Activated CD4-positive, alpha-beta memory T cell treated with anti-CD3 and anti-CD28 coated beads for 36 hours (primary cell): ENCODE measurements around the gene ENTR1. TPM values are rescaled to one million over a fixed set of nuclear protein-coding genes. Genes with fewer than 3 reads are reported as not detected.
A peak's percentile ranks its signal among the peaks of the same experiment; 100 is the strongest.

Source experiments
- CTCF ChIA-PET: fragments of 350-600 bp; sonication (Branson Sonifier 250); formaldehyde crosslinking; loops from one replicate; lab custom pipeline; 2021; ENCODE audit warnings: antibody characterized with exemption, inconsistent platforms; lab: Charles Lee
- POLR2A ChIA-PET: fragments of 350-600 bp; sonication (Branson Sonifier 250); formaldehyde crosslinking; loops from one replicate; lab custom pipeline; 2021; ENCODE audit warnings: antibody characterized with exemption; lab: Charles Lee
- DNase-seq: peaks from one replicate; pipeline ENCODE4 v3.0.0-alpha.2; 2020
- H3K27ac Mint-ChIP-seq: one replicate; pipeline ENCODE4 v1.8.0; 2021; ENCODE audit warnings: mixed read lengths
- H3K27me3 Mint-ChIP-seq: one replicate; pipeline ENCODE4 v1.8.0; 2021; ENCODE audit warnings: mixed read lengths
- H3K36me3 Mint-ChIP-seq: one replicate; pipeline ENCODE4 v1.8.0; 2021; ENCODE audit warnings: mixed read lengths
- H3K4me1 Mint-ChIP-seq: one replicate; pipeline ENCODE4 v1.8.0; 2021; ENCODE audit warnings: low read depth, mixed read lengths
- H3K4me3 Mint-ChIP-seq: one replicate; pipeline ENCODE4 v1.8.0; 2021; ENCODE audit warnings: mild to moderate bottlenecking, mixed read lengths
- H3K9me3 Mint-ChIP-seq: one replicate; pipeline ENCODE4 v1.8.0; 2021; ENCODE audit warnings: mixed read lengths
- intact Hi-C: fragments of 100-400 bp; cut with micrococcal nuclease; formaldehyde crosslinking; loops from one replicate; pipeline ENCODE4 v1.15.1; 2023
- total RNA-seq, 2 experiments: library from RNA; stranded (reverse); gene quantifications; one replicate each; pipeline ENCODE4 v1.2.3, GENCODE V29; 2021

Gene ENTR1
- total RNA-seq, 2 experiments from 2014 or later = 66.9 to 74.9 TPM

DNA sequence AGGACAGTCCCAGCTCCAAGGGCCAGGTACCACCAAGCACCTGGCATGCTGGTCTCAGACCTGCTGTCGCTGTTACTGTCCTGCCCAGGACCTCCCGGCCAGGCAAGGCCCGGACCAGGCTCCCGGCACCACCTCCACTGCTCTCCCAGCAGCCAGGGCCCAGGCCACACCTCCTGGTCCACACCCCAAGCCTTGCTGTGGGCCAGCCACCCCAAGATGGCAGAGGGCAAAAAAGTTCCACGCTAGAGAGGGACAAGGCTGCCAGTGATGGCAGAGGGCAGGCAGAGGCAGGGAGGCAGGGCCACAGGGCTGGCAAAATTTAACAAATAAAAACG lies 48.0 kb downstream of the ENTR1 start:
- Mint-ChIP-seq H3K9me3 (no peaks in the 10 kb centered on the region), H3K27me3 (no peaks in the 10 kb centered on the region), H3K4me1 (peaks cover 9% of the 10 kb centered on the region), H3K27ac (peak overlapping the region; percentile 88), H3K4me3 (no peak overlapping the region), H3K36me3 (no peaks in the 10 kb centered on the region)
- intact Hi-C loops = loop anchor here (2.0 kb wide), 2 partner anchors 48 to 76 kb away; partner anchors contain the start of genes ENTR1, INPP5E and PMPCA
- ChIA-PET CTCF (interaction anchor here (0.6 to 2.4 kb wide), 16 partner anchors 10 to 401 kb away, joined by 3 to 13 read pairs (median 4); partner anchors contain the start of genes SNAPC4 and UBAC1), POLR2A (interaction anchor here (0.9 to 1.6 kb wide), 6 partner anchors 8 to 253 kb away, joined by 3 to 5 read pairs (median 4); partner anchors contain the start of gene GPSM1)
- DNase-seq = no peak

DNA sequence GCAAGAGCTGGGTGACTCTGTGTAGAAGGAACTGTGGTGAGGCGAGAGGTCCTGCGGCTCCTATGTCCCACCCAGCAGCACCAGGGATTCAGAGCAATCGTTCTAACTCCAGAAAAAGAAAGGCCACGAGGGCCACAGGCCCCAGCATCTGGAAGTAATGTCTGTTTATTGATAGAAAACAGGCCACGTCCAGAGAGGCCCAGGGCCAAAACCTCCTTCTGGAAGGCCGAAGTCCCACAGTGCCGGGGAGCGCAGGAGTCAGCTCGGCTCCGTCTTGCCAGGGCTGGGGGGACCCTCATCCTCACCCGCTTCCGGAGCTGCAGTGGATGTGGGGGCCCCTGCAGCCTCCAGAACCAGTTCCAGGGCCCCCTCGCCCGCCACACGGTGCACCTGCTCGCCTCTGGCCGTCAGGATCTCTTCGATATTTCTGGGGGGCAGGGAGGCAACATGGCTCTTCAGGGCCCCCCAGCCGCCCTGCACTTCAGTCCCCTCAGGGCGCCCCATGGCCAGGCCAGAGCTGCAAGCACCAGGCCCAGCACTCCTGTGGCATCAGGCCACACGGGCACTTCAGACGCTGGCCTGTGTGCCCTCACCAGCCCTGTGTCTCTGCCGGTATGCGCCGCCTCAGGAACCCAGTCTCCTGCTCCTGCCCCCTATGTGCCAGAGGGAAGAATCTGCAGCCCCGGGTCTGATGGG lies 48.5 kb downstream of the ENTR1 start:
- intact Hi-C loops = loop anchor here (2.0 kb wide), 2 partner anchors 49 to 77 kb away; partner anchors contain the start of genes ENTR1, INPP5E and PMPCA
- Mint-ChIP-seq H3K36me3 (no peaks in the 10 kb centered on the region), H3K27me3 (no peaks in the 10 kb centered on the region), H3K9me3 (no peaks in the 10 kb centered on the region), H3K4me1 (peaks cover 9% of the 10 kb centered on the region), H3K27ac (no peak overlapping the region), H3K4me3 (no peak overlapping the region)
- ChIA-PET POLR2A (interaction anchor here (0.9 kb wide), 1 partner anchor 7 kb away, joined by 3 read pairs; no protein-coding TSS in a partner anchor), CTCF (interaction anchor here (0.6 to 1.0 kb wide), 2 partner anchors 32 to 33 kb away, joined by 3 read pairs; no protein-coding TSS in a partner anchor)
- no peak for DNase-seq

DNA sequence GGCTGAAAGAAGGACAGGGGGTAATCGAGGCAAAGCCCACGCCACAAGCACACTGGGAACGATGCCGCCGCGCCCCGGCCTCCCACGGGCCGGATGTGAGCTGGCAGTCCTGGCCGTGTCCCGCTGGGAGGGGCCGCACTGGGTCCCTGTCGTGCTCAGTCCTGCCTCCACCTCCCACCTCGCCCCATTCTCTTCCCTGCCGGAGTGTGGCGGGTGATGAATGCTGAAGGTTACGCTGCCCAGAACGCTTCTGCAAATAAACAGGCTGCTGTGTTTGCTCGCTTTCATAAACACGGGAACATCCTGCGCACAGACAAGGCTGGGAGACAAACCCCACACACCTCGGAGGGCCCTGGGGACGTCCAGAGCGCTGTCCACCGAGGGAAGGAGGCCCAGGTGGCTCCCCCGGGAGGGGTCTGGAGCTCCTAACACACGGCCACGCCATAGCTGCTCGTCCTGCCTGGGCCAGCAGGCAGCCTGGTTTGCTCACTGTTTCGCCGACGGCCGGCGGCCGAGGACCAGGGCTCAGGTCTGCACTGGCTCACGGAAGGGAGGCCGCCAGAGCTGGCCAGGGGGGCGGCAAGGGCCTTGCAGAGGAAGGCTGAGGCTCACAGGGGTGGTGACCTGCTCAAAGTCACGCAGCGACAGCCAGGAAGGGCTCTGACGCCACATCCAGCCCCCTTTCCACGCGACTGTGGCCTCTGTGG lies 49.2 kb downstream of the ENTR1 start:
- Mint-ChIP-seq H3K36me3 (no peaks in the 10 kb centered on the region), H3K4me3 (no peak overlapping the region), H3K27ac (no peak overlapping the region), H3K9me3 (no peaks in the 10 kb centered on the region), H3K27me3 (no peaks in the 10 kb centered on the region), H3K4me1 (peaks cover 9% of the 10 kb centered on the region)
- ChIA-PET POLR2A (no interaction called here), CTCF (no interaction called here)
- intact Hi-C loops = no loop called here
- no peak for DNase-seq

DNA sequence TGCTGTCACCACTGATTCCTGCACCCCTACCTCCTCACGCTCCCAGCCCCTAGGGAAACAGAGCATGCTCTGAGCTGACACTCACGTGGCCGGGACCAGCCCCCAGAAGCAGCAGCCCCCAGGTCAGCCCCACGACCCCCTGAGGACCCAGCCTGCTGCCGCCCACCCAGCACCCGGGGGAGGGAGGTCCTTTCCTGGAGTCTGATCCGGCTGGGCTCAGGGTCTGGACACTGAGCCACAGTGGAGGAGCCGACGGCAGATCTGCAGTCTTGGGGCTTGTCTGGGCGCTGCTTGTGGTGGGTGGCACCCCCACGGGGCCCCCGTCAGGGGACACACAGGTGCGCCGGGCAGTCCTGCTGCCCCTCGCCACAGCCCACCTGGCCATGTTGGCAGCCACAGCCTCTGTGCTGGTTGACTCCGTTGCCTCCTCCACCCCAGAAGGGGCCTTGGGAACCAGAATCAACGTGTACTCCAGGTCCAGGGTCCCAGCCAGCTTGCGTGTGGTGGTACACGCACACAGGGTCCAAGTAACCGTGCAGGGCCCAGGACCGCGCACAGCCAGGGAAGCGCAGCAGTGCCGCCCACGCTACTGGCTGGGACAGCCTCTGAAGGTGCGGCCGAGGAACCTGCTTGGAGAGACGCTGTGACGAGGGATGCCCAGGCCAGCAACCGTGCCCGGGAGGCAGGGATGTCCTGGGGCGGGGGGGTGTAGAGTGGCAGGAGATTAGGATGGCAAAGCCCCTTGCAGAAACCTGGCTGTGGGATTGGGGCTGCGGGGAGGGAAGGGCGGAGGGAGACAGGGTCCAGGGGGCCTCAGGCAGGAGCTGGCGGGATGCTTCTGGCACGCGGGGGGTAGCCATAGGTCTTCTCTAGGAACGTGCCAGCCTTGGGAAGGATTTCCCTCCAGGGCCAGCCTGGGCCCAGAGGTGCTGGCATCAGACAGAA lies 50.4 kb downstream of the ENTR1 start:
- intact Hi-C loops = no loop called here
- Mint-ChIP-seq H3K9me3 (no peaks in the 10 kb centered on the region), H3K4me1 (peaks cover 9% of the 10 kb centered on the region), H3K27ac (no peak overlapping the region), H3K4me3 (no peak overlapping the region), H3K36me3 (no peaks in the 10 kb centered on the region), H3K27me3 (no peaks in the 10 kb centered on the region)
- DNase-seq = no peak
- POLR2A ChIA-PET = no interaction called here
- CTCF ChIA-PET = no interaction called here

DNA sequence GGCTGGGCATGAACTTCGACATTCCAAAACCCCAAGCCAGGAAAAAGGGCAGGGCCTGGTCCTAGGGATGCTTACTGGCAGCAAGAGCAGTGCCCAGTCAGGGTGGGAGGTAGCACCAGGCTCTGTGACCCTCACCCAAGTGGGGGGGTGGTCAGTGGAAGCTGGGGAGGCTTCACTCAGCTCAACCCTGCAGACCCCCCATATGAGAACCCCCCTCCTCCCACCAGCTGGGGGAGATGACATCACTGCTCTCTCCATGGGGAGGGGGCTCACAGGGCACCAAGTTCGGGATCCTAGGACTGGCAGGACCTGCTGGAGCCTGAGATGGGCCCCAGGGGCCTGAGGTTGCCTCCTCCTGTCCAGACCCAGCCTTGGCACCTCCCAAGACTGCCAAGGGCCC lies 51.5 kb downstream of the ENTR1 start:
- H3K9me3 Mint-ChIP-seq = no peaks in the 10 kb centered on the region
- intact Hi-C loops = no loop called here
- ChIA-PET CTCF (no interaction called here), POLR2A (no interaction called here)
- H3K36me3 Mint-ChIP-seq = no peaks in the 10 kb centered on the region
- peaks cover 9% of the 10 kb centered on the region for H3K4me1 Mint-ChIP-seq
- no peak overlapping the region for H3K4me3 Mint-ChIP-seq
- H3K27me3 Mint-ChIP-seq = no peaks in the 10 kb centered on the region
- no peak for DNase-seq
- H3K27ac Mint-ChIP-seq = no peak overlapping the region

DNA sequence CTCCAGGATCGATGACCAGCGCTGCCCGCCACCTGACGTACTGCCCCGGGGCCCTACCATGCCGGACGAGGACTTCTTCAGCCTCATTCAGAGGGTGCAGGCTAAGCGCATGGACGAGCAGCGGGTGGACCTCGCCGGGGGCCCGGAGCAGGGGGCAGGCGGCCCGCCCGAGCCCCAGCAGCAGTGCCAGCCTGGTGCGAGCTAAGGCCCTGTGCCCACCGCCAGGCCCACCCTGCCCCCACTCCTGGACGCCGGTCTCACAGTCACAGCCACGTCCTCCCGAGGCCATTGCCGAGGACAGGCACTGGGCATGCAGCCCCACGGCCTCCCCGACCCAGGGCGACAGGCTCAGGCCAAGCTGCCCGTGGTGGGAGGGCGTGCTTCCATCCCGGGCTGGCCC lies 52.4 kb downstream of the ENTR1 start:
- Mint-ChIP-seq H3K36me3 (no peaks in the 10 kb centered on the region), H3K9me3 (no peaks in the 10 kb centered on the region), H3K4me1 (peaks cover 6% of the 10 kb centered on the region), H3K27ac (no peak overlapping the region), H3K27me3 (no peaks in the 10 kb centered on the region), H3K4me3 (no peak overlapping the region)
- ChIA-PET POLR2A (no interaction called here), CTCF (no interaction called here)
- intact Hi-C loops = no loop called here
- no peak for DNase-seq

DNA sequence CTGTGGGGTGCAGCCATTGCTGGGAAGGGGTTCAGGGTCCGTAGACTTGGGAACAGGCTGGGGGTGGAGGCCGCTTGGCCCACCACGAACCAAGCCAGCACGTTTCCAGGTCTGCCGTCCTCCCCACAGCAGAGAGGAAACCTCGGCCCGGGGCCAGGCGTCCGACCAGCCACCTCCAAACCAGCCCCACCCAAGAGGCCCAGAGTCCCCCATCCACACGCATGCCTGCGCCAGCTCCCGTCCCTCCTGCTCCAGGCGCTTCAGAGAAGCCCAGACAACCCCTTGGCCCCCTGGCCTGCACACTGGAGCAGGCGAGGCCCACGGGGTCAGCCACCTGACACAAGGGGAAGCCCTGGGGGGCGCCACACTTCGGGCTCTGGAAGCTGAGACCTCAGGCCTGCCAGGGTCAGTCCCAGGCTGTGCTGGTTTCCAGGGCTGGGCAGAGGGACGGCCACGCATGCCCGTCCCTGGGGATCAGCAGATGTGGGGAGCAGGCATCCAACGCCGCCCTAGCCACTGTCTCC lies 53.1 kb downstream of the ENTR1 start:
- Mint-ChIP-seq H3K4me3 (no peak overlapping the region), H3K27me3 (no peaks in the 10 kb centered on the region), H3K36me3 (no peaks in the 10 kb centered on the region), H3K9me3 (no peaks in the 10 kb centered on the region), H3K27ac (no peak overlapping the region), H3K4me1 (no peaks in the 10 kb centered on the region)
- intact Hi-C loops = no loop called here
- CTCF ChIA-PET = no interaction called here
- POLR2A ChIA-PET = no interaction called here
- DNase-seq = no peak

DNA sequence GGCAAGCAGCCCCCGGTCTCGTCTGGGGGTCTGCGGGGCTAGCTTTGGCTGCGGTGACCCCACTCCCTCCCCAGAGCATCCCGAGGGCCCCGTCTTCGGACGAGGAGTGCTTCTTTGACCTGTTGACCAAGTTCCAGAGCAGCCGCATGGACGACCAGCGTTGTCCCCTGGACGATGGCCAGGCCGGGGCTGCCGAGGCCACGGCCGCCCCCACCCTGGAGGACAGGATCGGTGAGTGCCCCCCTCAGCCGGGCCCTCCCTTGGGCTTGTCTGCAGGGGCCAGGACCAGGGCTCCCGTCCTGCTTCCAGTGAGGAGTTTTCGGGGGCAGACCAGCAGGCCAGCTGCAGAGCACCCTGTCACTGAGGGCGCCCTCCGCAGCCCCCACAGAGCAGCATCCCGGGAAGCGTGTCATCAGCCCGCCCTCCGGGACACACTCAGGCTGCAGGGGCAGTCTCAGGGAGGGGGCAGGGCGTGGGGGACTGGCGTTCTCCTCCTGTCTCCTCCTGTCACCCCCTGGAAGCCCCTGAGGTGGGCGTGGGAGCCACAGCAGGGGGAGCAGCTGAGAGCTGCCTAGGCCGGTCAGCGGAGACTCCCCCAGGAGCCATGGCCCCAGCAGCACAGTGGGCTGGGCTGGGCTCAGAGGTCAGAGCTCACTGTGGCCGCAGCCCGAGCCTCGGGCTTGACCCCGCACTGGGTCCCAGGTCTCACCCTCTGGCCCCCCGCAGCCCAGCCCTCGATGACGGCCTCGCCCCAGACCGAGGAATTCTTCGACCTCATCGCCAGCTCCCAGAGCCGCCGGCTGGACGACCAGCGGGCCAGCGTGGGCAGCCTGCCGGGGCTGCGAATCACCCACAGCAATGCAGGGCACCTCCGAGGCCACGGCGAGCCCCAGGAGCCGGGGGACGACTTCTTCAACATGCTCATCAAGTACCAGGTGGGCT lies 54.5 kb downstream of the ENTR1 start:
- Mint-ChIP-seq H3K4me3 (no peak overlapping the region), H3K27me3 (no peaks in the 10 kb centered on the region), H3K36me3 (no peaks in the 10 kb centered on the region), H3K9me3 (no peaks in the 10 kb centered on the region), H3K4me1 (no peaks in the 10 kb centered on the region), H3K27ac (no peak overlapping the region)
- CTCF ChIA-PET = no interaction called here
- intact Hi-C loops = no loop called here
- POLR2A ChIA-PET = no interaction called here
- DNase-seq = no peak

DNA sequence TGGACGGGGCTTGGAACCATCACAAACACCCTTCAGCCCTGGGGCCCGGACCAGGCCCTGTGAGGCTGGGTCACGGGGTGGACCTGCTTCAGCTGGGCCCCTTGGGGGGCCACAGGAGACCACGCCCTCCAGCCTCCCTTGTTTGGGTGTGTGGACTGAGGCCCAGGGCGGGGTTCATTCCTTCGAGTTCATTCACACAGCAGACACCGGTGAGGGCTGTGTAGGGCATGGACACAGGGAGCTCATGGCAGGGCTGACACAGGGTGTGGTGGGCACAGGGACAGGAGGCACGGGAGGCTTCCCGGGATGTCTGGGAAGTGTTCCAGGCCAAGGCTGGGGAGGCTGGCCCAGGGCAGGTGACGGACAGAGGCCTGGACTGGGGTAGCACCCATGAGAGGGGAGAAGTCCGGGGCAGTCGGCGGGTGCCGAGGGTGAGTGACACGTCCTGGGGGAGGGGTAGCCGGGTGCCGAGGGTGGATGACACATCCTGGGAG lies 55.8 kb downstream of the ENTR1 start:
- no peaks in the 10 kb centered on the region for H3K36me3 Mint-ChIP-seq
- CTCF ChIA-PET = interaction anchor here (0.7 kb wide), 1 partner anchor 9 kb away, joined by 3 read pairs; the partner anchor contains the start of gene DNLZ
- H3K4me1 Mint-ChIP-seq = no peaks in the 10 kb centered on the region
- H3K27ac Mint-ChIP-seq = no peak overlapping the region
- no peak overlapping the region for H3K4me3 Mint-ChIP-seq
- no peaks in the 10 kb centered on the region for H3K27me3 Mint-ChIP-seq
- intact Hi-C loops = no loop called here
- POLR2A ChIA-PET = interaction anchor here (0.9 to 1.4 kb wide), 2 partner anchors 8 to 9 kb away, joined by 3 to 5 read pairs; partner anchors contain the start of gene DNLZ
- no peaks in the 10 kb centered on the region for H3K9me3 Mint-ChIP-seq
- no peak for DNase-seq

DNA sequence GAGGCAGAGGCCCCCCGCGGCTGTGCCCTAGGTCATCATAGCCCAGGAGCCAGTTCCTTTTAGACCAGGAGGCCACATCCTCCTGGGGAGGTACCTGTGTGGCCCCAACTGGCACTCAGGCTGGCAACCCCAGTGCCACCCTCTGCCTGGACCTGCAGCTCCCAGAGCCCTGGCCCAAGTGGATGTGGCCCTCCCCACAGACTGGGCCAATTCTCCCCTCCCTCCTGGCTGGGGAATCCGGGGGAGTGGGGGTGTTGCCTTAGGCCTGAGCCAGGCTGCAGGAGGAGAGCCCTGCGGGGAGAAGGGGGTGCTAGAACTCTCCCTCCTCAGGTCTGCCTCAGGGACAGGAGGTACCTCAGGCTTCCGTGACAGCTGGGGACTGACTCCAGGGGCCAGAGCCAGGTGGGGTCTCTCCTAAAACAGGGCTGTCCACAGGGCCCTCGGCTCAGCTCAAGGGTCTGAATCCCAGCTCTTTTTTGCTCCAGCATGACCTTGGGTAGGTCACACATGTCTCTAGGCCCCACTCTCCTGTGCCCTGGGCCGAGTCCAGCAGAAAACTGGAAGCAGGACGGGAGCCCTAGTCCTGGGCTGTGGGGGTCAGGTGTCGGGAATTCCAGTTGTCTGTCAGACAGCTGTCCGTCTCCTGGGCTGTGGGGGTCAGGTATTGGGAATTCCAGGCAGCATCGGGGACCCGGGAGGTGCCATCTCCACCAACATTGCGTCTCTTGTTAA lies 56.5 kb downstream of the ENTR1 start:
- H3K4me1 Mint-ChIP-seq = no peaks in the 10 kb centered on the region
- no peaks in the 10 kb centered on the region for H3K9me3 Mint-ChIP-seq
- H3K36me3 Mint-ChIP-seq = no peaks in the 10 kb centered on the region
- no peaks in the 10 kb centered on the region for H3K27me3 Mint-ChIP-seq
- no peak for DNase-seq
- POLR2A ChIA-PET = interaction anchor here (0.9 to 1.4 kb wide), 2 partner anchors 9 to 10 kb away, joined by 3 to 5 read pairs; partner anchors contain the start of gene DNLZ
- H3K27ac Mint-ChIP-seq = no peak overlapping the region
- CTCF ChIA-PET = interaction anchor here (0.7 kb wide), 1 partner anchor 10 kb away, joined by 3 read pairs; the partner anchor contains the start of gene DNLZ
- H3K4me3 Mint-ChIP-seq = no peak overlapping the region
- intact Hi-C loops = no loop called here
